ENCODE data around the gene ARAP2.

The ARAP2 gene

DNA sequence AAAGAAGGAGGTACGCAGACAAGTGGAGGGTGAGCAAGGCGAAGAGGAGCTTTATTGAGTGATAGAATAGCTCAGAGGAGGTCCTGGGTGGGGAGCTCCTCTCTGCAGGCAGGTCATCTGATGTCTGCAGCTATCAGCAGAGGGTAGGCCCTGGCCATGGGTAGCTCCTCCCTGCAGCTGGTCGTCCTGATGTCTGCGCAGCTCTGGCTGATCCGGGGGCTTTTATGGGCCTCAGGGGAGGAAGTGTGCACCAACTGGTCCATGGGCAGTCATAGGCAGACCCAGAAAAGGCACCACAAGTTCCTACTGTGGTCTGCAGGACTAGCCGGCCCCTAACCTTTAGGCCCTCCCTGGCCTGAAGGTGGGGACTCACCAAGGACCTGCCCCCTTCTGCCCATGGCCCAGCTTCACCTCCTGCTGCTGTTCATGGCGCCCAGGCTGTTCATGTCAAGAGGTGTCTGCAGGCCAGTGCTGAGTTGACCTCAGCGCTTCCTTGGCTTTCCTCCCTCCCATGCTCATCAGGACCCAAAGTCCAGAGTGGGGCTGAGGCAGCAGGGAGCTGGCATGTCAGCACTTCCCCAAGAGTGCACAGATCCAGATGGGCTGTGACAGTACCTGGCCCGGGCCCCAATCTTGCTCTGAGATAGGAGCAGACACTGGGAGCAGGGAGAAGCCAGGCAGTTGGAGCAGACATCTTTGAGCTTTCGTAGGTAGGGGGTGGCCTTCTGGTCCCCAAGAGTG is 46.1 kb downstream of the ARAP2 start:
- no peak for DNase-seq (ENCODE audit: low read depth)
- H3K4me3 ChIP-seq (ENCODE audit: low read length), result no peak overlapping the region

DNA sequence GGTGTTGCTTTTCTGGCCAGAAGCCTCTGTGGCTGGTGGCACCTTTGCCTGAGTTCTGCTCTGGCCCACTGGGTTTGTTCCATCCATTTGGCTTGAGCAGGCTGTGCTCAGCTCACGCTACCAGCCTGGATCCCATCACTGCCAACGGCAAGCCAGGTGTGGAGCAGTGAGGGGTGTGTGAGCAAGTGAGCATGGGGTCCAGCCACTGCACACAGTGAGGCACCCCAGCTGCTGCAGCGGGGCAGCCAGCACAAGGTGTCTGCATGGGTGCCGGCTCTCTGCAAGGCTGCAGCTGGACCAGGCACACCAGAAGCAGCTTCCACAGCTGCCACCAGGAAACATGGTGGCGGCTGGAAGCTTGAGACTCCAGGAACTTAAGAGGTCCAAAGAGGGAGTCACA is 46.8 kb downstream of the ARAP2 start:
- no peak for DNase-seq (ENCODE audit: low read depth)
- TF ChIP-seq, protein P1, sequence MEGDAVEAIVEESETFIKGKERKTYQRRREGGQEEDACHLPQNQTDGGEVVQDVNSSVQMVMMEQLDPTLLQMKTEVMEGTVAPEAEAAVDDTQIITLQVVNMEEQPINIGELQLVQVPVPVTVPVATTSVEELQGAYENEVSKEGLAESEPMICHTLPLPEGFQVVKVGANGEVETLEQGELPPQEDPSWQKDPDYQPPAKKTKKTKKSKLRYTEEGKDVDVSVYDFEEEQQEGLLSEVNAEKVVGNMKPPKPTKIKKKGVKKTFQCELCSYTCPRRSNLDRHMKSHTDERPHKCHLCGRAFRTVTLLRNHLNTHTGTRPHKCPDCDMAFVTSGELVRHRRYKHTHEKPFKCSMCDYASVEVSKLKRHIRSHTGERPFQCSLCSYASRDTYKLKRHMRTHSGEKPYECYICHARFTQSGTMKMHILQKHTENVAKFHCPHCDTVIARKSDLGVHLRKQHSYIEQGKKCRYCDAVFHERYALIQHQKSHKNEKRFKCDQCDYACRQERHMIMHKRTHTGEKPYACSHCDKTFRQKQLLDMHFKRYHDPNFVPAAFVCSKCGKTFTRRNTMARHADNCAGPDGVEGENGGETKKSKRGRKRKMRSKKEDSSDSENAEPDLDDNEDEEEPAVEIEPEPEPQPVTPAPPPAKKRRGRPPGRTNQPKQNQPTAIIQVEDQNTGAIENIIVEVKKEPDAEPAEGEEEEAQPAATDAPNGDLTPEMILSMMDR (conservative IDR thresholded peaks at IDR 0.05; ENCODE audit: low read length), result no peak
- no peak overlapping the region for H3K4me3 ChIP-seq (ENCODE audit: low read length)

More for the DNA sequence above, 46.1 kb downstream of the ARAP2 start:
- TF ChIP-seq, protein P1 (conservative IDR thresholded peaks at IDR 0.05; ENCODE audit: low read length), result no peak

DNA sequence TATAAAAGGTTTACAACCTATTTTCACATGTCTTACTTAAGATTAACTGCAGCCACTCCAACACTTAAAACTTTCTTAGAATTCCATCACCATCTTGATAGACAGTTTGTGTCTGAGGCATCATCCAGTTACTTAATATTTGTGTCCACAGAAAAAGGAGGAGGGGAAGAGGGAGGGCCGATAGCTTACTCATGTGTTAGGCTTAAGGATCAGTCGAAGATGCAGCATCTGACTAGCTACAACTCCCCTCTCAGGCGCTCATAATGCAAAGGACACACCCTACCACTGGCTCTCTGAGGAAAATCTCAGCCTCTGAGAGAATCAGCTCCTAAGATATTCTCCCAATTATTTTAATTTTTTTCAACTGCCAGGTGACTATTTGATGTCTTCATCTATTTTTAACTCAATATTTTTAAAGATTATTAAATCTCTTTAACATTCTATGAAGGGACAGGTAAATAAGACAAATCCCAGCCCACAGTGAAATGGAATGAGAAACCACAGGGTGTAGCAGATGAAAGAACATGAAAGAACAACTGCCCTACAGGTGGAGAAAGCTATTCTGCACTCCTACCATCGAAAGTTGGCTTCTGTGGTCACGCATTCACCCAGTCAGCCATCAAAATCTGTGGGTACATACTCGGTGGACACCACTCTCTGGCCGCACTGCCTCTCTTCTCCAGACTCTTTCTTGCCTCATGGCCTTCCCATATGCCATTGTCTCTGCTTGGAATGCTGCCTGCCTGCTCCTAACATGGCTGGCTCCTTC is 48.0 kb downstream of the ARAP2 start:
- DNase-seq (ENCODE audit: low read depth), result no peak
- TF ChIP-seq, protein P1 (conservative IDR thresholded peaks at IDR 0.05; ENCODE audit: low read length), result no peak
- no peak overlapping the region for H3K4me3 ChIP-seq (ENCODE audit: low read length)

DNA sequence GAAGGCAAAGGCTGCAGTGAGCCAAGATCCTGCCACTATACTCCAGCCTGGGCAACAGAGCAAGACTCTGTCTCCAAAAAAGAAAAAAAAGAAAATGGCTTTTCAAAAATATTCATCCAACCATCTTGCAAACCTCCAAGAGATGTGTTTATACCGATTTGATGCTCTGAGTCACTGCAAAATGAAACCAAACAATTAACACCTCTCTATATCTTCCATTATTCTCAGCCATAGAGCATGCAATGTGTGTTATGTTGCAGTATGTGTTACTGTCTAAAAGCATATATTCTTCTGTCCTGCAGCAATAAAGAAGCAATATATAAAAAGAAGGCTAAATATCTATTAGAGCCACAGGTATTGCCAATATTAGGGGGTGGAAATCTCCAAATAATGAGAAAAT is 51.4 kb downstream of the ARAP2 start:
- DNase-seq (ENCODE audit: low read depth), result no peak
- TF ChIP-seq, protein P1 (conservative IDR thresholded peaks at IDR 0.05; ENCODE audit: low read length), result no peak

DNA sequence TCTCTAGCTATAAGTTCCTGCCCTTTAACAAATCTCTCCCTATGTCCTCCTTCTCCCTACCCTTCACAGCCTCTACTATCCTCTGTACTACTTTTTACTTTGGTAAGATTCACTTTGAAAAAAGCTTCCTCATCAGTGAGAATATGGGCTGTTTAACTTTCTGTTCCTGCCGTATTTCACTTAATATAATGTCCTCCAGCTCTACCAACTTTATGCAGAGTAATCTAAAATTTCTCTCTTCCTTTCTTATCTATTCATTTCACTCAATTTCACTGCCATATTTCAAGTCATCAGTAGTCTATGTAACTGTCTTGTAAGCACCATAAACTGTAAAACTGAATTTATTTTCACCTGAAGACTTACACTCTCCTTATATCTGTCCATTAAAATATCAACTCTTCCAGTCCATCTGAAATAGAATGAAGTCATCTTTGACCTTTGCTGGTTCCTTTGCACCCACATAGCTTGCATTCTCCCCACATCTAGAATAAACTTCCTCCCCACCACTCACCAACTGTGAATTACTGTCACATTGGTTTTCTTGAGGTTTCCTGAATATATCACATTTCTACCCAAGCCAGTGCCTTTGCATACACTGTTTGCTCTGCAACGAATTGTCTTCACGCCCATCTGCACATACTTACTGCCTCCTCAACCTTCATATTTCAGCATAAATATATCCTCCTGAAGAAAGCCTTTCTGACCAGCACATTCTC is 54.6 kb downstream of the ARAP2 start:
- no peak for DNase-seq (ENCODE audit: low read depth)
- no peak overlapping the region for H3K4me3 ChIP-seq (ENCODE audit: low read length)
- TF ChIP-seq, protein P1 (conservative IDR thresholded peaks at IDR 0.05; ENCODE audit: low read length), result no peak

More for the DNA sequence above, 51.4 kb downstream of the ARAP2 start:
- no peak overlapping the region for H3K4me3 ChIP-seq (ENCODE audit: low read length)

DNA sequence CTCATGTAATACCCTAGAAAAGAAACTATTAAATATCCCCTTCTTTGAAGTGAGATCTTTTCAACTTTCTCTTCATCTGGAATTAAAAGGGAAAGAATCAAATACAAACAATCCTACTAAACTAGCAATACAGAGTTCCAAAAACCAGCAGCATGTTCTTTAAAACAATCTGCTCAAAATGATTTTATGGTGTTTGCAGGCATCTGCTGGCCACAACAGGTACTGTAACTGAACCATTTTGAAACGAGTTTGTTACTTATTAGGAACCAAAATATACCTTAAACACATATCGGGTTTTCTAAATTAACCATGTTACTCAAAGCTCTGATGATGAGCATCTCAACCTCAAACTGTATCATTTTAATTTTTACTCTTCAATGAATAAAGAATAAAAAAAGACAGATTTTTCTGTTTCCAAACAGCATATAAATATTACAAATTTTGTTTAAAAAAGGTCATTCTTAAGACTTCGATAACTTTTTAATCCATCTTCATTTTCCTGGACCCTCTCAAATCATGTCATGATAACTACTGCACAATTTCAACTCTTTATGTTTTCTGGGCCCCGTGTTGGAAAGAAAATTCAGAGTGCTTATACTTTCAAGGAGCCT is 56.5 kb downstream of the ARAP2 start:
- DNase-seq (ENCODE audit: low read depth), result no peak

More for the DNA sequence above, 56.5 kb downstream of the ARAP2 start:
- no peak overlapping the region for H3K4me3 ChIP-seq (ENCODE audit: low read length)
- TF ChIP-seq, protein P1 (conservative IDR thresholded peaks at IDR 0.05; ENCODE audit: low read length), result no peak

Measured in AG10803 (cell line).